PFSK-1 (cell line): ENCODE results near the gene MCM5.

Experiments used
- REST ChIP-seq, 2 experiments: IDR thresholded peaks; 2 replicates each; pipeline versions ENCODE4 v1.6.1 to v1.8.0; 2011 to 2012; ENCODE audit warnings: low read depth in 2 of 2, low read length in 2 of 2, control low read depth in 1 of 2, inconsistent platforms in 1 of 2, mild to moderate bottlenecking in 1 of 2, moderate library complexity in 1 of 2; ENCODE audit not compliant: insufficient read depth in 1 of 2
- TAF1 ChIP-seq: IDR thresholded peaks from 2 replicates; pipeline ENCODE4 v1.6.1; 2012; ENCODE audit warnings: low read length, control low read depth, borderline replicate concordance; ENCODE audit not compliant: insufficient read depth

DNA sequence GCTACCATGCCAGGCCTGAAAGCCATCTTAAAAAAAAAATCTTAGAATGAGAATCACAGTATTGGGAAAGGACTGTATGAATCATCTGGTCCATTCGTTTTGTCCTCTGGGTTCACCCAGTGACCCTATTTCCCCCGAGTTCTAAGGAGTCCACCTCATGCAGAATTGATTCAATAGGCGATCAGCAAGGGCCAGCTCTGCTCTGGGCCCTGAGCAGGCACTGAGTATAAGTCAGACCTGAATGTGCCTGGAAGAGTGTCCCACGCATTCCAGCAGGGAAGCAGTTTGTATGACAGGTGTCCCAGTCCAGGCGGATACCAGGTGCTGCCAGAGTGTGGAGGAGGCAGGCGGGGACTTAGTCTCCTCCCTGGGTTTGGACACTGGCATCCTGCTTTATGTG is 19.9 kb upstream of the MCM5 start:
- TF ChIP-seq REST (IDR thresholded peaks at IDR 0.05; ENCODE audit: insufficient read depth in 1 of 2, low read depth in 2 of 2, low read length in 2 of 2) = no peak
- no peak for TF ChIP-seq TAF1
